GM23338 (cell line): Measurements from ENCODE around the gene NUBP1. TPM values are rescaled to one million over a fixed set of nuclear protein-coding genes. Genes with fewer than 3 reads are reported as not detected.

Source experiments
- ATAC-seq: fragments of 200-7000 bp; cut with Tn5 transposase; 3 replicates; pipeline ENCODE4 v1.9.1; 2020
- DNase-seq: peaks from one replicate; pipeline ENCODE4 v3.0.0-alpha.2; 2015; ENCODE audit warnings: low spot score
- H2AFZ ChIP-seq: fragments of 200-600 bp; sonication (generic); 2 replicates; pipeline ENCODE4 v1.8.0; 2016; ENCODE audit warnings: antibody characterized with exemption, mild to moderate bottlenecking, moderate library complexity
- H3F3A ChIP-seq: fragments of 200-600 bp; sonication (generic); replicated peaks from 2 replicates; pipeline ENCODE4 v1.8.0; 2017; ENCODE audit warnings: antibody characterized with exemption, mixed run types, low read depth
- H3K27ac ChIP-seq: fragments of 200-600 bp; sonication (generic); 2 replicates; pipeline ENCODE4 v1.6.1; 2016; ENCODE audit warnings: low read depth
- H3K27me3 ChIP-seq: fragments of 200-600 bp; sonication (generic); 2 replicates; pipeline ENCODE4 v1.8.0; 2016; ENCODE audit warnings: mild to moderate bottlenecking, mixed run types, moderate library complexity; ENCODE audit not compliant: insufficient read depth
- H3K36me3 ChIP-seq: fragments of 200-600 bp; sonication (generic); 2 replicates; pipeline ENCODE4 v1.8.0; 2016; ENCODE audit warnings: mild to moderate bottlenecking; ENCODE audit not compliant: insufficient read depth
- H3K4me1 ChIP-seq: fragments of 200-600 bp; sonication (generic); 2 replicates; pipeline ENCODE4 v1.8.0; 2016; ENCODE audit warnings: mild to moderate bottlenecking, moderate library complexity; ENCODE audit not compliant: insufficient read depth
- H3K4me2 ChIP-seq: fragments of 200-600 bp; sonication (generic); 2 replicates; pipeline ENCODE4 v1.7.1; 2017; ENCODE audit warnings: mixed run types
- H3K4me3 ChIP-seq: fragments of 200-600 bp; sonication (generic); 2 replicates; pipeline ENCODE4 v1.6.1; 2016; ENCODE audit warnings: mixed run types
- H3K79me2 ChIP-seq: fragments of 200-600 bp; sonication (generic); replicated peaks from 2 replicates; pipeline ENCODE4 v1.8.0; 2017; ENCODE audit warnings: mild to moderate bottlenecking; ENCODE audit not compliant: insufficient read depth
- H3K9me2 ChIP-seq: fragments of 200-600 bp; sonication (generic); 2 replicates; pipeline ENCODE4 v1.8.0; 2017; ENCODE audit not compliant: insufficient read depth
- H4K20me1 ChIP-seq: fragments of 200-600 bp; sonication (generic); replicated peaks from 2 replicates; pipeline ENCODE4 v1.8.0; 2017; ENCODE audit warnings: mild to moderate bottlenecking; ENCODE audit not compliant: insufficient read depth
- H3K27ac Mint-ChIP-seq: 2 replicates; pipeline ENCODE4 v1.8.0; 2020; ENCODE audit warnings: inconsistent platforms, mild to moderate bottlenecking, moderate library complexity, mixed read lengths
- H3K27me3 Mint-ChIP-seq: 3 replicates; pipeline ENCODE4 v1.8.0; 2022; ENCODE audit warnings: low read depth, mild to moderate bottlenecking, moderate library complexity, mixed read lengths, inconsistent platforms; ENCODE audit not compliant: insufficient read depth, poor library complexity
- H3K36me3 Mint-ChIP-seq: 3 replicates; pipeline ENCODE4 v1.8.0; 2021; ENCODE audit warnings: low read depth, mild to moderate bottlenecking, inconsistent platforms, moderate library complexity, mixed read lengths
- H3K4me1 Mint-ChIP-seq: 3 replicates; pipeline ENCODE4 v1.8.0; 2020; ENCODE audit warnings: mild to moderate bottlenecking, inconsistent platforms, mixed read lengths
- H3K4me3 Mint-ChIP-seq: 3 replicates; pipeline ENCODE4 v1.8.0; 2021; ENCODE audit warnings: moderate library complexity, mild to moderate bottlenecking, inconsistent platforms, mixed read lengths
- H3K9me3 Mint-ChIP-seq: 3 replicates; pipeline ENCODE4 v1.8.0; 2020; ENCODE audit warnings: moderate library complexity, mild to moderate bottlenecking, inconsistent platforms, mixed read lengths
- CREB1 ChIP-seq: fragments of 250-450 bp; sonication (Bioruptor Pico); IDR thresholded peaks from 2 replicates; pipeline ENCODE4 v1.5.0; 2020; ENCODE audit warnings: low read depth, mild to moderate bottlenecking, moderate library complexity
- EZH2 ChIP-seq: fragments of 200-600 bp; sonication (generic); IDR thresholded peaks from one replicate; pipeline ENCODE4 v1.8.0; 2017; ENCODE audit warnings: antibody characterized with exemption, mild to moderate bottlenecking, low read depth; ENCODE audit not compliant: unreplicated experiment
- EZH2phosphoT487 ChIP-seq: fragments of 200-600 bp; sonication (generic); IDR thresholded peaks from one replicate; pipeline ENCODE4 v1.8.1; 2018; ENCODE audit warnings: antibody characterized with exemption; ENCODE audit not compliant: unreplicated experiment
- JUNB ChIP-seq: IDR thresholded peaks from one replicate; pipeline ENCODE4 v1.6.1; 2016; ENCODE audit warnings: antibody characterized with exemption; ENCODE audit not compliant: unreplicated experiment
- NANOG ChIP-seq: IDR thresholded peaks from 2 replicates; pipeline ENCODE4 v1.6.1; 2016; ENCODE audit warnings: antibody characterized with exemption, borderline replicate concordance
- POLR2AphosphoS5 ChIP-seq: IDR thresholded peaks from 2 replicates; pipeline ENCODE4 v1.6.1; 2016; ENCODE audit warnings: antibody characterized with exemption, low read depth
- REST ChIP-seq: IDR thresholded peaks from one replicate; pipeline ENCODE4 v1.6.1; 2018; ENCODE audit warnings: antibody characterized with exemption; ENCODE audit not compliant: unreplicated experiment
- STAT1 ChIP-seq: IDR thresholded peaks from one replicate; pipeline ENCODE4 v1.6.1; 2016; ENCODE audit warnings: antibody characterized with exemption; ENCODE audit not compliant: unreplicated experiment
- ZNF114 ChIP-seq: fragments of 250-450 bp; sonication (Bioruptor Pico); IDR thresholded peaks from 2 replicates; pipeline ENCODE4 v1.5.0; 2020; ENCODE audit warnings: mild to moderate bottlenecking, moderate library complexity
- ZNF331 ChIP-seq: fragments of 250-450 bp; sonication (Bioruptor Pico); IDR thresholded peaks from 2 replicates; pipeline ENCODE4 v1.5.0; 2020; ENCODE audit warnings: low read depth, mild to moderate bottlenecking, moderate library complexity
- ZNF462 ChIP-seq: fragments of 250-450 bp; sonication (Bioruptor Pico); IDR thresholded peaks from 2 replicates; pipeline ENCODE4 v1.5.0; 2020; ENCODE audit warnings: mild to moderate bottlenecking, moderate library complexity
- polyA plus RNA-seq: library from polyadenylated mRNA; unstranded; fragments of >200 nt; fragmentation: Nextera tagmentation; extraction: Ambion mirVana; gene quantifications from 2 replicates; pipeline ENCODE4 v1.2.1, GENCODE V29; 2016
- total RNA-seq: library from RNA; depleted of rRNA; stranded (reverse); fragments of >200 nt; shearing (Covaris generic); gene quantifications from 2 replicates; pipeline ENCODE4 v1.2.3, GENCODE V29; 2014
- TF ChIP-seq, protein P1 (sequence below), 2 experiments: fragments of 200-600 bp in 1 of 2; sonication (generic) in 1 of 2; conservative IDR thresholded peaks; 2 replicates each; pipeline versions ENCODE4 v1.5.1 to v1.6.1; 2016 to 2017; ENCODE audit warnings: antibody characterized with exemption in 2 of 2, low read depth in 2 of 2, mild to moderate bottlenecking in 2 of 2, moderate library complexity in 1 of 2
- TF ChIP-seq, protein P2 (sequence below): IDR thresholded peaks from 2 replicates; pipeline ENCODE4 v1.6.1; 2016; ENCODE audit warnings: antibody characterized with exemption

The NUBP1 gene
- total and polyA plus RNA-seq, 2 experiments from 2014 or later = 22.8 to 41.2 TPM

DNA sequence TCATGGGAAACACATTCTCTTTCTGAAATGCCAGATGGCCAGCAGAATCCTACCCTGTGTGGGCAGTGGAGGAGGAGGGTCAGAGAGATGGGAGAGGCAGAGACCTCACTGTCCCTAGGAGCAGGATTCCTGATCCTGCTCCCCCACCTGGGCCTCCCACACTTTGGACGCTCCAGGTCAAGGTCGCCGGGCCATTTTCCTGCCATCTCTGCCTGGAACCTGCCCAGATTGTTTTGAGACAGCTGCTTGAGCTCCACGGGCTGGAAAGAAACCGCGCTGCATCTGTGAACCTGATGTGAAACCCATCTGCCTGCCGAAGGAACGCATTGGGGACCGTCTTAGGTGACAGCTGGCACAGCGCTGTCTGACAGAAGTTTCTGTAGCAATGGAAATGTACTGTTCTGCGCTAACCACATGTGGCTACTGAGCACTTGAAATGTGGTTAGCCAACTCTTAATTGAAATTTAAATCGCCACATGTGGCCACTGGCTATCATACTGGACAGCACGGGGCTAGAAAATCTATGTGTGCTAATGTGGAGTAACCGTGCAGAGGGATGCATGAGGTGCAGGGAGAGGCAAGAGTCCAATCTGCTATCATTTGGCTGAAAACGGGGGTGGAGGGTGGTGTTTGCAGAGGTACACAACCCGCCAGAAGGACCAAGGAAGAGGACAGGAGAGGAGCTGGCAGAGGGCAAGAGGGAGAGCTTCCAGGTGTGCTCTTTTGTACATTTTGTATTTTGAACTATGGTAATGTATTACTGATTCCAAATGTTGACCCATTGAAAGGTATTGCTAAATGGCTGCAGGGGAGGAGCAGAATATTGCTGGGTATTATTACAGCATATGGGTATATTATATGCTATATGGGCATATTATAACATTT, 15.4 kb upstream of the NUBP1 start:
- H3F3A ChIP-seq = no peaks in the 10 kb centered on the region
- no peaks in the 10 kb centered on the region for H3K9me2 ChIP-seq
- H3K36me3 ChIP-seq = no peaks in the 10 kb centered on the region
- no peak overlapping the region for H3K27ac ChIP-seq
- DNase-seq (no peak), ATAC-seq (no peak)
- H4K20me1 ChIP-seq = no peaks in the 10 kb centered on the region
- no peak overlapping the region for H3K4me3 ChIP-seq
- no peak for TF ChIP-seq ZNF114 (CRISPR knock-in tag)
- TF ChIP-seq, protein P1, sequence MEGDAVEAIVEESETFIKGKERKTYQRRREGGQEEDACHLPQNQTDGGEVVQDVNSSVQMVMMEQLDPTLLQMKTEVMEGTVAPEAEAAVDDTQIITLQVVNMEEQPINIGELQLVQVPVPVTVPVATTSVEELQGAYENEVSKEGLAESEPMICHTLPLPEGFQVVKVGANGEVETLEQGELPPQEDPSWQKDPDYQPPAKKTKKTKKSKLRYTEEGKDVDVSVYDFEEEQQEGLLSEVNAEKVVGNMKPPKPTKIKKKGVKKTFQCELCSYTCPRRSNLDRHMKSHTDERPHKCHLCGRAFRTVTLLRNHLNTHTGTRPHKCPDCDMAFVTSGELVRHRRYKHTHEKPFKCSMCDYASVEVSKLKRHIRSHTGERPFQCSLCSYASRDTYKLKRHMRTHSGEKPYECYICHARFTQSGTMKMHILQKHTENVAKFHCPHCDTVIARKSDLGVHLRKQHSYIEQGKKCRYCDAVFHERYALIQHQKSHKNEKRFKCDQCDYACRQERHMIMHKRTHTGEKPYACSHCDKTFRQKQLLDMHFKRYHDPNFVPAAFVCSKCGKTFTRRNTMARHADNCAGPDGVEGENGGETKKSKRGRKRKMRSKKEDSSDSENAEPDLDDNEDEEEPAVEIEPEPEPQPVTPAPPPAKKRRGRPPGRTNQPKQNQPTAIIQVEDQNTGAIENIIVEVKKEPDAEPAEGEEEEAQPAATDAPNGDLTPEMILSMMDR (conservative IDR thresholded peaks at IDR 0.05; ENCODE audit: low read depth in 2 of 2) = no peak
- no peak for TF ChIP-seq POLR2AphosphoS5
- TF ChIP-seq STAT1 = no peak
- TF ChIP-seq ZNF331 = no peak
- TF ChIP-seq, protein P2, sequence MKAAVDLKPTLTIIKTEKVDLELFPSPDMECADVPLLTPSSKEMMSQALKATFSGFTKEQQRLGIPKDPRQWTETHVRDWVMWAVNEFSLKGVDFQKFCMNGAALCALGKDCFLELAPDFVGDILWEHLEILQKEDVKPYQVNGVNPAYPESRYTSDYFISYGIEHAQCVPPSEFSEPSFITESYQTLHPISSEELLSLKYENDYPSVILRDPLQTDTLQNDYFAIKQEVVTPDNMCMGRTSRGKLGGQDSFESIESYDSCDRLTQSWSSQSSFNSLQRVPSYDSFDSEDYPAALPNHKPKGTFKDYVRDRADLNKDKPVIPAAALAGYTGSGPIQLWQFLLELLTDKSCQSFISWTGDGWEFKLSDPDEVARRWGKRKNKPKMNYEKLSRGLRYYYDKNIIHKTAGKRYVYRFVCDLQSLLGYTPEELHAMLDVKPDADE = no peak
- TF ChIP-seq EZH2 = no peak
- no peak for TF ChIP-seq JUNB
- TF ChIP-seq NANOG = no peak
- no peak for TF ChIP-seq ZNF462 (CRISPR knock-in tag)
- TF ChIP-seq EZH2phosphoT487 = no peak
- no peak for TF ChIP-seq REST
- no peak for TF ChIP-seq CREB1 (CRISPR knock-in tag)
- H3K4me1 ChIP-seq = no peaks in the 10 kb centered on the region
- H3K4me3 Mint-ChIP-seq = no peak overlapping the region
- no peaks in the 10 kb centered on the region; the same call in 2 of the 3 replicates for H3K4me1 Mint-ChIP-seq
- H3K27ac Mint-ChIP-seq = no peak overlapping the region
- H3K27me3 Mint-ChIP-seq = no peaks in the 10 kb centered on the region
- H3K9me3 Mint-ChIP-seq = peaks cover 3% of the 10 kb centered on the region; the same call in 2 of the 3 replicates
- peaks cover 2% of the 10 kb centered on the region; the same call in 1 of the 3 replicates for H3K36me3 Mint-ChIP-seq
- H3K4me2 ChIP-seq = no peak overlapping the region
- H3K27me3 ChIP-seq = no peaks in the 10 kb centered on the region
- H3K79me2 ChIP-seq = no peaks in the 10 kb centered on the region
- no peak overlapping the region for H2AFZ ChIP-seq
